Posterior cingulate gyrus (tissue), 11 donors: ENCODE results near the gene TSEN54.

Source experiments
- DNase-seq, 10 donors: peaks; one replicate each; pipeline versions ENCODE4 v3.0.0 to v3.0.0-alpha.2; 2020 to 2021; ENCODE audit warnings: mixed read lengths in 3 of 10
- intact Hi-C: fragments of 100-400 bp; cut with DNase I; formaldehyde crosslinking; loops from one replicate; pipeline ENCODE4 v1.15.1; 2023

The TSEN54 gene

DNA sequence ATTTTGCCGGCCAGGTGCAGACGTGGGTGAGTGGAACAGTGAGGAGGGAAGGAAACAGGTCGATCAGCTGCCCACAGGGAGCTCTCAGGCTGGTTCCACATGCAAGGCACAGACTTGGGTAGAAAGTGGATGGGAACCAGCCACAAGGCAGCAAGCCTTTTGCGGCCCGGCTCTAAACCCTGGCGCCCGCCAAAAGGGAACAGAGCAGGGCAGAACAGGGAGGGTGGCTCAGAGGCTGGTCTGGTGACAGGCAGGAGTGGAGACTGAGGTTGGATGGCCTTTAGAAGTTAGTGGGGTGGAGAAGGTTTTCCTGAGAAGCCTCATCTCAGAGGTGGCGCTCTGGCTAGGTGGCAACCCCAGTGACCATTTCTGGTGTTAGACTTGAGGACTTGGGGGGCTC, 19.5 kb downstream of the TSEN54 start:
- no peak for DNase-seq
- intact Hi-C loops = no loop called here

- intact Hi-C loops = no loop called here
- no peak for DNase-seq
These were observed 20.0 kb downstream of the TSEN54 start for GRCh38 chr17:75536366-75536765.

DNA sequence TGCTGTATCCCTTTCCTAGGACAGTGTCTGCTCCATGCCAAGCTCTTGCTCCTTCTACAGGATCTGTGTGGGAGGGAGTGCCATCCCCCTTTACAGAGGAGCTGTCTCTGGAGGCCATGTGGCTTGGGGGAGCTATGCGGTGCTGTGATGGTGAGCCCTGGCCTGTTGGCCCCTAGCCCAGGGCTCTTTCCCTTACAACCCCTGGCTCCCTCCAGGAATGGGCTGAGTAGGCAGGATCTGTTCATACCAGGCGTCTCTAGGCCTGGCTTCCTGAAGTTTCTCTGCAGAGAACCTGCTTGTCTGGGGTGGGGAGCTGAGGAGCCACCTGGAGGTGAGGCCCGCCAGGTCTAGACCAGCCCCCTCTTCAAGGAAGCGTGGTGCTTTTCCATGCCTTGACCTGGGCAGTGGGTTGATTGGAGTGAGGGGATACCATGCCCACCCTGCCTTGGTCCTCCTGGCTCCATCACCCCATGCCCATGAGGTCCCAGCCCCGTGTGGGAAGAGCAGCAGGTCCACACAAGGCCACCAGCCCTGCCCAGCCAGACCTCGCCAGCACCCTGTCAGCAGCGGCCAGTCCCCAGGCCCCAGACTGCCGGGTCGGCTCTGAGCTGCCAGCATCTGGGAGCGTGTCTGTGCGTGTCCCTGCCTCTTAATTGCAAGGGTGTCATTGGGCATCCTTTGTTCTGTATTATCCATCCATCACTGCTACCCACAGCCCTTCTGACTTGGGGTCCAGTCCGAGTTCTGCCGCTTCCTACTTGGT, 23.8 kb downstream of the TSEN54 start:
- intact Hi-C loops = no loop called here

DNA sequence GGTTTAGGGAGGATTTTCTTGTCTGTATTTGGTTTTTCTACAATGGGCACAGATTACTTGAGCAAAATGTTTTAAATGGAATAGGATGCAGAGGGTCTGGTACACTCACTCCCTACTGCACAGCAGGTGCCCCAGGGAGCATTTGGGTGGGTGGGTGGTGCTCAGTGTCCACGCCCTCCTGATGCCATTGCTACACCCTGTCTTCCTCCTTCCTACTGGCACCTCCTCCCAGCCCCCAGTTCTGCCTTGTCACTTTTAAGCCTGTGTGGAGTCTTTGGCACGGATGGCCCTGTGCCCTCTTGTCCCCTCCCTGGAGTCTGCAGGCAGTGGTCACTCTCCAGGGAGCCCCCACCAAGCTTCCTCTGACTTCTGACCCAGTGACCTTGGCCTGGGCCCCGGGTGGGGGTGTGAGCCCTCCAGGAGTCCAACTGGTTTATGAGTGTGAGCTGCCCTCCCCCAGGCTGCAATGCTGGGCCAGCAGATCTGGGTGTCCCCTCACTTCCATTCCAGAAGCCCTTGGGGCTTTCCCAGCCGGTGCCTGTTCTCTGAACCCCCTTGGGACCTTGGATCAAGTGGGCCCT, 24.7 kb downstream of the TSEN54 start:
- intact Hi-C loops = no loop called here
- no peak for DNase-seq

More for the DNA sequence above, 23.8 kb downstream of the TSEN54 start:
- no peak for DNase-seq

DNA sequence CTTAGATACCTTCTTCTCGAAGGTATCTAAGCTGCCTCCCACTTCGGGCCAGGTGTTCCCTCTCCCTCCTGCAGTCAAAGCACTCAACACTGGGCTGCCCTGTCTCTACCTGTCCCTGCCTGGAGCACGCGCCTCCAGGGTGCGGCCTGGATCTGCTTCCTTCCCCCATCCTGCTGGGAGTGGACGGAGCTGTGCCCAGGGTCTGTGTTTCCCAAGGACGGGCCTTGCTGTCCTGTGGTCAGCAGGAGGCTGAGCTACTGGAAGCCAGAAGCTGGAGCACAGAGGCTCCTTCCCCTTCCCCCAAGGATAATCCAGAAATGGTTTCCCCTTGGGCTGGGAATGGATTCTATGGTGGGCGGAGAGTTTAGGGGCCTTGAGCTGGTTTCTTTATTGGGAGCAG, 25.9 kb downstream of the TSEN54 start:
- DNase-seq = no peak
- intact Hi-C loops = no loop called here

GRCh38 chr17:75542728-75543336, 26.5 kb downstream of the TSEN54 start:
- DNase-seq = no peak
- intact Hi-C loops = no loop called here

DNA sequence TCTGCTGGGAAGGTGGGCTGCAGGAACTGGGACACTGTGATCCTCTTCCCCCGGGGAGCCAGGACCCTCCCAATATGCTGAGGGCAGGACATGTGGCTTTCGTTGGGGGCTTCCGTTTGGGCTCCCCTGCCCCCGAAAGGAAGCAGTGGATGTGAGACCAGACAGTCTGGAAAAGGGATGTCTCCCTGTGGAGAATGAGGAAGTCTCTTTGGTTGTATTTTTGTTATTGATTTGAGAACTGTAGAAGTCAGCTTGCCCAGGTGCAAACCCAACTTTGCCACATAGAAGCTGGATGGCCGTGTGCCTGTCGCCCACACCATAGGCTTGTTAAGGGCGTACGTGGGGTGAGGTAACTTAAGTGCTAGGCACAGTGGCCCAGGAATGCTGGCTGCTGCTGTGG, 27.9 kb downstream of the TSEN54 start:
- DNase-seq = no peak
- intact Hi-C loops = no loop called here

DNA sequence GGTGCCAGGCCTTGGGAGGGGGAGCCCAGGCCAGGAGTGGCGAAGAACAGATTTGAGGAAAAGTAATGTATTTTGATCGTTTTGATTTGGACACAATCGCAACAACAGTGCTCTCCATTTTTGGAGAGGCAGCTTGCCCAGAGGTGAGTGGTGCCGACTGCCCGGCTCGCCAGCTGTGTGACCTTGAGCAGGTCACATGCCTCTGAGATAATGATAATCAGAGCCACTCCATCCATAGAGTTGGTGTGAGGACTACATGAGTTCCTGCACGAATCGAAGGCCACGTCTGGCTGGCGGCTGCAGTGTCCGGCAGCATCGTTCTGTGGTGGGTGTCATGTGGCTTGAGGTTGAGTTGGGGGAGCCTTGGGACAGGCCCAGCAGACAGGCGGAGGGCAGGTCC, 29.9 kb downstream of the TSEN54 start:
- intact Hi-C loops = no loop called here
- DNase-seq = no peak

- DNase-seq = no peak
- intact Hi-C loops = no loop called here
These were observed 30.8 kb downstream of the TSEN54 start for GRCh38 chr17:75547091-75547490.

- intact Hi-C loops = no loop called here
- DNase-seq = no peak
These were observed 32.5 kb downstream of the TSEN54 start for GRCh38 chr17:75548813-75549212.

GRCh38 chr17:75549246-75550138, 33.2 kb downstream of the TSEN54 start:
- DNase-seq = no peak
- intact Hi-C loops = no loop called here

- intact Hi-C loops = no loop called here
- DNase-seq = no peak
These were observed 33.8 kb downstream of the TSEN54 start for GRCh38 chr17:75550139-75550465.

DNA sequence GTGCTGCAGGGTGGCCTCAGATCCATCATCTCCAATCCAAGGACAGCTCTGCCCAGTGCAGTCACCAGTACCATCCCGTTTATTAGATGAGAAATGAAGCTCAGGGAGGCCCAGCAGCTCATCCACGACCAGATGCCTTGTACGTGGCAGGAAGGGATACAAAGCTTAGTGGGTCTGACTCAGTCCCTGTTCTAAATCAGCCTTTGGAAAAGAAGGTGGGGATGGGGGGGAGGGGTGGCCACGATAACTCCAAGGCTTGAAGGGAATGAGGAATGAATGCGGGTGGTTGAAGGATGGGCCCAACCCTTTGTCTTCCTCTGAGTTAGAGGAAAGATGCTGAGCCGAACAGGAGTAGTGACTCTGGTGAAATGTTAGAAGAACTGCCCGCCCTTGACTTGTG, 34.9 kb downstream of the TSEN54 start:
- DNase-seq = no peak

DNA sequence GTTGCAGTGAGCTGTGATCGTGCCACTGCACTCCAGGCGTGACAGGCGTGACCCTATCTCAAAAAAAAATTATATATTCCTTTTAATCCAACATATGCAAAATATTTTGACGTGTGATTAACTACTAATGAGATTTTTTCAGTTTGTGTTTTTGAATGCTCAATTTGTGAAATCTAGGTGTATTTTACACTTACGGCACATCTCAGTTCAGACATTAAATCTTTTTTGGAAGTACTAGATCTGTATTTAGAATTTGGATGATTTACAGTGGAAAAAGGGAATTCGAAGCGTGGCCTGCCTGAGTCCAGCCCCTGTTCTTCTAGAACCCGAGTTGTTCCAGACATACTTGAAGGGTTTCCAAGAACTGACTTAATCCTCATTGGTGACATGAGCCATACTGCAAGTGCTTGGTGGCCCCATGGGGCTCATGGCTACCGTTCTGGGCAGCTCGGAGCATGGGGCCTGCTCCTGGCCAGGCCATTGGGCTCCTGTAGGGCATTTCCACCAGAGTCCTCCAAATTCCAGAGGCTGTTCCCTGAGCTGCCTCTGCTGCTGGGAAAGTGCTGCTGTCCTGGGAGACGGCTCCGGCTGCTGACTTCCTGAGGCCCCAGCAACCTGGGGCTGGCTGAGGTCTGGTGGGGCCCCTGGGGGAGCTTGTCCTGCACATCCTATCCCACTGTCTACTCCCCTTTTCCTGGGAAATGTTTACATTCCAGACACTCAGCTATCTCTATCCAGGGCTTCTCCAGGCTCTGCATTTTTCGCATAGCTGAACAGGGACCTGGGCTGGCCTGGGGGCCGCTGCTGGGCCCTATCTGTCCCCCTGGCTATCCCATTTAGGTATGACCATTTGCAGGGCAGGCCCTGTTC, 36.3 kb downstream of the TSEN54 start:
- DNase-seq = no peak
- intact Hi-C loops = no loop called here

More for the DNA sequence above, 34.9 kb downstream of the TSEN54 start:
- intact Hi-C loops = no loop called here

DNA sequence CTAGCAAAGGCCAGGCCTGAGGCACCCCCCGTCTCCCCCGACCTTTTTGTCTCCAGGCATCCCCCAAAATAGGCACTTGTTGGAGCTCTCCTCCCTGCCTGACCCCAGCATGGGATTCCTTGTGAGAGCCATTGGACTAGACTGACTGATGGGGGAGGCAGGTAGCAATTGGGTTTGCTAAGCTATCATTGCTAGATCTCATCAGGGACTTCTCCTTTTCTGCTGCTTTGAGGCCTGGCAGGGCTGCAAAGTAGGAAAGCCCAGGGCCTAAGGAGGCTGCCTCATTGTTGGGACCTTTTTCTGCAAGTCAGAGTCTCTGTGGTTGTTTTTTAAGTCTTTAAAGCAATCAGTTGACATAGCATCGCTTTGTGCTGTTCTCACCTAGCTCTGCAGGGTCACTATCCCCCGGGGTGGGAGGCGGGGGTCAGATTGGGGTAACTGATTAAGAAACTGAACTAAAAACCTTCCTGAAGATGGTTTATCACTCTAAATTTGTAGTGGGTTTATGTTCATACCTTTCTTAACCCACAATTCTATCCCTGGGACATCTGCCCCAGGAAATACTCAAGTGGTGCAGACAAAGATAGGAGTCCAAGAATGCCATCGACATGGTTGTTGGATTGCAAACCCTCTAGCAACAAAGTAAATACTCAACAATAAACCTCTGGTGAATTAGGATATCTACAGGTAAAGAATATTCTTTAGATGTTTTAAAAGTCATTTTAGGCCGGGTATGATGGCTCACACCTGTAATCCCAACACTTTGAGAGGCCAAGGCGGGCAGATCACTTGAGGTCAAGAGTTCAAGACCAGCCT, 37.2 kb downstream of the TSEN54 start:
- no peak for DNase-seq
- intact Hi-C loops = no loop called here

DNA sequence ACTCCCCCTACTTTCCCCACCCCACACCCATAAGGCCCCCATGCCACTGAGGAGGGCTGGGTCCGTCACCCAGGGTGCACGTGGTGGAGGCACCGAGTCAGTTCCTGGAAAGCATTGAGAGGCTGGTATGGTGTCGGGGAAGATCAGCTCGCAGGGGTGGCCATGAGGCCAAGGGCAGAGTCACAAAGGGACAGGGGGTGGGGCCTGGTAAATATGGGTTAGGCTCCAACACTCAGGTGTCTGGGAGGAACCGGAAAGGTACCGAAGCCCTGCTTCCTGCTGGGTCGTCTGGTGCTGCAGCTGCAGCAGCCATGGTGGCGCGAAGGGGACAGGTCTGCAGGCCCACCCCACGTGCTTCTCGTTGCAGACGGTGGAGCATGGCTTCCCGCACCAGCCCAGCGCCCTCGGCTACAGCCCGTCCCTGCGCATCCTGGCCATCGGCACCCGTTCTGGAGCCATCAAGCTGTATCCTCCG, 39.4 kb downstream of the TSEN54 start:
- peak in 1 of 10 donors; percentile 72 for DNase-seq
- intact Hi-C loops = no loop called here

GRCh38 chr17:75557075-75557851, 40.9 kb downstream of the TSEN54 start:
- peak; percentile 56 to 96 (median 76) for DNase-seq
- intact Hi-C loops = no loop called here
